Astrocyte (in vitro differentiated cells and primary cell): ENCODE data around the gene ZFR. TPM values are rescaled to one million over a fixed set of nuclear protein-coding genes. Genes with fewer than 3 reads are reported as not detected.

Experiments used
- DNase-seq: peaks from one replicate; pipeline ENCODE4 v3.0.0-alpha.2; 2010; ENCODE audit warnings: low read depth
- FAIRE-seq: peaks from 2 replicates; lab custom pipeline; 2011; peaks lifted over from hg19 to GRCh38; lab: Jason Lieb, UNC
- H2AFZ ChIP-seq: 2 replicates; pipeline ENCODE4 v1.6.0; 2012; ENCODE audit warnings: low read depth, low read length, inconsistent platforms
- H3K27ac ChIP-seq: 2 replicates; pipeline ENCODE4 v1.5.1; 2011; ENCODE audit warnings: low read depth, low read length, inconsistent platforms
- H3K27me3 ChIP-seq: 2 replicates; pipeline ENCODE4 v1.6.0; 2011; ENCODE audit warnings: low read length, inconsistent platforms; ENCODE audit not compliant: insufficient read depth
- H3K36me3 ChIP-seq: 2 replicates; pipeline ENCODE4 v1.5.1; 2011; ENCODE audit warnings: low read length, inconsistent platforms; ENCODE audit not compliant: insufficient read depth
- H3K4me1 ChIP-seq: 2 replicates; pipeline ENCODE4 v1.5.1; 2011; ENCODE audit warnings: low read length, inconsistent platforms; ENCODE audit not compliant: insufficient read depth
- H3K4me2 ChIP-seq: 2 replicates; pipeline ENCODE4 v1.6.0; 2012; ENCODE audit warnings: low read length, inconsistent platforms
- H3K4me3 ChIP-seq: 2 replicates; pipeline ENCODE4 v1.5.1; 2011; ENCODE audit warnings: low read depth, mild to moderate bottlenecking, low read length, inconsistent platforms; ENCODE audit not compliant: insufficient read depth
- H3K79me2 ChIP-seq: 2 replicates; pipeline ENCODE4 v1.6.0; 2012; ENCODE audit warnings: mild to moderate bottlenecking, low read length, inconsistent platforms; ENCODE audit not compliant: insufficient read depth
- H3K9ac ChIP-seq: 2 replicates; pipeline ENCODE4 v1.6.0; 2012; ENCODE audit warnings: mild to moderate bottlenecking, low read length, inconsistent platforms
- H3K9me3 ChIP-seq: 2 replicates; pipeline ENCODE4 v1.5.1; 2012; ENCODE audit warnings: low read depth, mild to moderate bottlenecking, low read length, inconsistent platforms; ENCODE audit not compliant: insufficient read depth
- H4K20me1 ChIP-seq: 2 replicates; pipeline ENCODE4 v1.6.0; 2012; ENCODE audit warnings: low read length, inconsistent platforms; ENCODE audit not compliant: insufficient read depth
- H3K27ac Mint-ChIP-seq: one replicate; pipeline ENCODE4 v1.8.0; 2021; ENCODE audit warnings: mild to moderate bottlenecking, mixed read lengths; ENCODE audit not compliant: unreplicated experiment
- H3K27me3 Mint-ChIP-seq: one replicate; pipeline ENCODE4 v1.8.0; 2021; ENCODE audit warnings: low read depth, mixed read lengths; ENCODE audit not compliant: unreplicated experiment
- H3K36me3 Mint-ChIP-seq: one replicate; pipeline ENCODE4 v1.8.0; 2021; ENCODE audit warnings: low read depth, mixed read lengths; ENCODE audit not compliant: unreplicated experiment
- H3K4me1 Mint-ChIP-seq: one replicate; pipeline ENCODE4 v1.8.0; 2021; ENCODE audit warnings: low read depth, mixed read lengths; ENCODE audit not compliant: unreplicated experiment
- H3K4me3 Mint-ChIP-seq: one replicate; pipeline ENCODE4 v1.8.0; 2021; ENCODE audit warnings: mild to moderate bottlenecking, moderate library complexity, mixed read lengths; ENCODE audit not compliant: unreplicated experiment
- H3K9me3 Mint-ChIP-seq: one replicate; pipeline ENCODE4 v1.8.0; 2021; ENCODE audit warnings: mild to moderate bottlenecking, mixed read lengths; ENCODE audit not compliant: unreplicated experiment
- EZH2 ChIP-seq: IDR thresholded peaks from 2 replicates; pipeline ENCODE4 v1.6.1; 2012; ENCODE audit warnings: mild to moderate bottlenecking, low read length, inconsistent platforms; ENCODE audit not compliant: insufficient read depth
- total RNA-seq: library from RNA; stranded (reverse); gene quantifications from 2 replicates; pipeline ENCODE4 v1.2.1, GENCODE V29; 2021
- TF ChIP-seq, protein P1 (sequence below): IDR thresholded peaks from 2 replicates; pipeline ENCODE4 v1.5.1; 2011; ENCODE audit warnings: low read depth, mild to moderate bottlenecking, inconsistent platforms, low read length, moderate library complexity; ENCODE audit not compliant: insufficient read depth

Gene ZFR
- total RNA-seq, 1 donor from 2014 or later, result 68.4 TPM

- DNase-seq (no peak), FAIRE-seq (no peak)
- no peak overlapping the region for H3K27ac Mint-ChIP-seq
- H3K4me1 ChIP-seq, result no peaks in the 10 kb centered on the region
- no peak for TF ChIP-seq EZH2
- TF ChIP-seq, protein P1, sequence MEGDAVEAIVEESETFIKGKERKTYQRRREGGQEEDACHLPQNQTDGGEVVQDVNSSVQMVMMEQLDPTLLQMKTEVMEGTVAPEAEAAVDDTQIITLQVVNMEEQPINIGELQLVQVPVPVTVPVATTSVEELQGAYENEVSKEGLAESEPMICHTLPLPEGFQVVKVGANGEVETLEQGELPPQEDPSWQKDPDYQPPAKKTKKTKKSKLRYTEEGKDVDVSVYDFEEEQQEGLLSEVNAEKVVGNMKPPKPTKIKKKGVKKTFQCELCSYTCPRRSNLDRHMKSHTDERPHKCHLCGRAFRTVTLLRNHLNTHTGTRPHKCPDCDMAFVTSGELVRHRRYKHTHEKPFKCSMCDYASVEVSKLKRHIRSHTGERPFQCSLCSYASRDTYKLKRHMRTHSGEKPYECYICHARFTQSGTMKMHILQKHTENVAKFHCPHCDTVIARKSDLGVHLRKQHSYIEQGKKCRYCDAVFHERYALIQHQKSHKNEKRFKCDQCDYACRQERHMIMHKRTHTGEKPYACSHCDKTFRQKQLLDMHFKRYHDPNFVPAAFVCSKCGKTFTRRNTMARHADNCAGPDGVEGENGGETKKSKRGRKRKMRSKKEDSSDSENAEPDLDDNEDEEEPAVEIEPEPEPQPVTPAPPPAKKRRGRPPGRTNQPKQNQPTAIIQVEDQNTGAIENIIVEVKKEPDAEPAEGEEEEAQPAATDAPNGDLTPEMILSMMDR, result no peak
- no peak overlapping the region for H3K4me3 Mint-ChIP-seq
- H3K36me3 Mint-ChIP-seq, result no peaks in the 10 kb centered on the region
- no peaks in the 10 kb centered on the region for H4K20me1 ChIP-seq
- no peak overlapping the region for H3K27ac ChIP-seq
- H3K79me2 ChIP-seq, result no peaks in the 10 kb centered on the region
- no peak overlapping the region for H3K4me2 ChIP-seq
- no peak overlapping the region for H3K4me3 ChIP-seq
- peaks cover 5% of the 10 kb centered on the region for H3K9me3 ChIP-seq
- no peaks in the 10 kb centered on the region for H3K36me3 ChIP-seq
- H2AFZ ChIP-seq, result no peak overlapping the region
- no peak overlapping the region for H3K9ac ChIP-seq
- H3K27me3 ChIP-seq, result no peaks in the 10 kb centered on the region
- H3K27me3 Mint-ChIP-seq, result peaks cover 1% of the 10 kb centered on the region
- peaks cover 4% of the 10 kb centered on the region for H3K4me1 Mint-ChIP-seq
- peaks cover 5% of the 10 kb centered on the region for H3K9me3 Mint-ChIP-seq
Observed at GRCh38 chr5:32320576-32320975, 124.0 kb downstream of the ZFR start.

GRCh38 chr5:32319926-32320543 is 124.5 kb downstream of the ZFR start:
- Mint-ChIP-seq H3K27ac (no peak overlapping the region), H3K4me3 (no peak overlapping the region), H3K36me3 (no peaks in the 10 kb centered on the region), H3K4me1 (peaks cover 2% of the 10 kb centered on the region), H3K9me3 (peaks cover 5% of the 10 kb centered on the region), H3K27me3 (peaks cover 1% of the 10 kb centered on the region)
- H3K9me3 ChIP-seq, result peaks cover 5% of the 10 kb centered on the region
- no peak for TF ChIP-seq EZH2
- TF ChIP-seq, protein P1, result no peak
- FAIRE-seq (no peak), DNase-seq (no peak)
- H3K79me2 ChIP-seq, result no peaks in the 10 kb centered on the region
- no peaks in the 10 kb centered on the region for H4K20me1 ChIP-seq
- H3K36me3 ChIP-seq, result no peaks in the 10 kb centered on the region
- H3K27me3 ChIP-seq, result no peaks in the 10 kb centered on the region
- no peak overlapping the region for H3K9ac ChIP-seq
- H3K4me2 ChIP-seq, result no peak overlapping the region
- no peaks in the 10 kb centered on the region for H3K4me1 ChIP-seq
- no peak overlapping the region for H3K27ac ChIP-seq
- no peak overlapping the region for H2AFZ ChIP-seq
- H3K4me3 ChIP-seq, result no peak overlapping the region

DNA sequence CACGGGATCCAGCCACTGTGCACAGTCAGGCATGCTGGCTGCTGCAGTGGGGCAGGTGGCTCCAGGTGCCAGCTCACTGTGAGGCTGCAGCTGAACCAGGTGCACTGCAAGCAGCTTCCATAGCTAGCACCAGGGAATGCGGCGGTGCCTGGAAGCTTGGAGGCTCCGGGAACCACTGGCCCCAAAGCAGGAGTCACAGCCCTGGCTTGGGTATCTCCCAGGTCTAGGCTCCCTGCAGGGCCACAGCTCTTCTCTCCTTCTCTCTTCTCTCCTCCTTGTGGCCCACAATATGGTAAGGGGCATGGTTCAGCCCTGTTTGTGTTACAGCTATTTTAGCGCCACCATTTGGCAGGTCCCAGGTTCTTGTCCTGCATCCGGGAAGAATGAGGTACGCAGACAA is 125.1 kb downstream of the ZFR start:
- no peaks in the 10 kb centered on the region for H3K79me2 ChIP-seq
- H4K20me1 ChIP-seq, result no peaks in the 10 kb centered on the region
- H3K9me3 Mint-ChIP-seq, result peaks cover 5% of the 10 kb centered on the region
- DNase-seq (no peak), FAIRE-seq (no peak)
- H3K27me3 ChIP-seq, result no peaks in the 10 kb centered on the region
- H3K4me1 Mint-ChIP-seq, result no peaks in the 10 kb centered on the region
- H3K36me3 ChIP-seq, result no peaks in the 10 kb centered on the region
- no peak overlapping the region for H3K27ac ChIP-seq
- no peak overlapping the region for H3K9ac ChIP-seq
- TF ChIP-seq, protein P1, result no peak
- TF ChIP-seq EZH2, result no peak
- no peaks in the 10 kb centered on the region for H3K4me1 ChIP-seq
- H2AFZ ChIP-seq, result peak overlapping the region; percentile 10
- no peaks in the 10 kb centered on the region for H3K36me3 Mint-ChIP-seq
- H3K9me3 ChIP-seq, result peaks cover 5% of the 10 kb centered on the region
- no peak overlapping the region for H3K4me3 ChIP-seq
- no peak overlapping the region for H3K4me2 ChIP-seq
- peaks cover 1% of the 10 kb centered on the region for H3K27me3 Mint-ChIP-seq
- no peak overlapping the region for H3K27ac Mint-ChIP-seq
- H3K4me3 Mint-ChIP-seq, result no peak overlapping the region
